CD8-positive, alpha-beta memory T cell (primary cell): ENCODE data around the gene TINAG. TPM values are rescaled to one million over a fixed set of nuclear protein-coding genes. Genes with fewer than 3 reads are reported as not detected.

Experiments
- CTCF ChIA-PET: fragments of 350-600 bp; sonication (Branson Sonifier 250); formaldehyde crosslinking; loops from one replicate; lab custom pipeline; 2021; ENCODE audit warnings: antibody characterized with exemption; lab: Charles Lee
- POLR2A ChIA-PET: fragments of 350-600 bp; sonication (Branson Sonifier 250); formaldehyde crosslinking; loops from one replicate; lab custom pipeline; 2021; ENCODE audit warnings: antibody characterized with exemption; lab: Charles Lee
- DNase-seq, 5 donors: peaks; one replicate each; pipeline versions ENCODE4 v3.0.0 to v3.0.0-alpha.2; 2020 to 2022; ENCODE audit warnings: mixed read lengths in 1 of 5
- H3K27ac ChIP-seq: one replicate; pipeline ENCODE4 v1.7.0; 2013; ENCODE audit warnings: low read depth, mild to moderate bottlenecking, low read length, moderate library complexity
- H3K27me3 ChIP-seq: 2 replicates; pipeline ENCODE4 v1.7.0; 2013; ENCODE audit warnings: low read length, mild to moderate bottlenecking; ENCODE audit not compliant: insufficient read depth, poor library complexity, severe bottlenecking
- H3K36me3 ChIP-seq: 2 replicates; pipeline ENCODE4 v1.7.0; 2013; ENCODE audit warnings: mild to moderate bottlenecking, low read length, moderate library complexity; ENCODE audit not compliant: insufficient read depth
- H3K4me1 ChIP-seq: 2 replicates; pipeline ENCODE4 v1.7.0; 2013; ENCODE audit warnings: mild to moderate bottlenecking, low read length, moderate library complexity; ENCODE audit not compliant: insufficient read depth
- H3K4me3 ChIP-seq: 2 replicates; pipeline ENCODE4 v1.7.0; 2013; ENCODE audit warnings: mild to moderate bottlenecking, low read length
- H3K9me3 ChIP-seq: 2 replicates; pipeline ENCODE4 v1.7.0; 2013; ENCODE audit warnings: mild to moderate bottlenecking, low read length
- H3K27ac Mint-ChIP-seq, 8 donors: one replicate each; pipeline ENCODE4 v1.8.0; 2020 to 2021; ENCODE audit warnings: mixed read lengths in 8 of 8, mild to moderate bottlenecking in 6 of 8, inconsistent platforms in 3 of 8, moderate library complexity in 3 of 8
- H3K27me3 Mint-ChIP-seq, 2 donors: one replicate each; pipeline ENCODE4 v1.8.0; 2020 to 2021; ENCODE audit warnings: mixed read lengths in 2 of 2, mild to moderate bottlenecking in 1 of 2, moderate library complexity in 1 of 2
- H3K36me3 Mint-ChIP-seq, 3 donors: one replicate each; pipeline ENCODE4 v1.8.0; 2020 to 2021; ENCODE audit warnings: mixed read lengths in 3 of 3, inconsistent platforms in 1 of 3, mild to moderate bottlenecking in 1 of 3
- H3K4me1 Mint-ChIP-seq, 3 donors: one replicate each; pipeline ENCODE4 v1.8.0; 2020 to 2021; ENCODE audit warnings: mixed read lengths in 3 of 3, inconsistent platforms in 1 of 3, mild to moderate bottlenecking in 1 of 3
- H3K4me3 Mint-ChIP-seq, 7 donors: one replicate each; pipeline ENCODE4 v1.8.0; 2020 to 2021; ENCODE audit warnings: mixed read lengths in 7 of 7, mild to moderate bottlenecking in 6 of 7, moderate library complexity in 4 of 7, inconsistent platforms in 2 of 7
- H3K9me3 Mint-ChIP-seq, 5 donors: one replicate each; pipeline ENCODE4 v1.8.0; 2020 to 2022; ENCODE audit warnings: mixed read lengths in 5 of 5, mild to moderate bottlenecking in 3 of 5, moderate library complexity in 2 of 5, inconsistent platforms in 1 of 5
- polyA plus RNA-seq: library from polyadenylated mRNA; unstranded; fragments of 300-500 nt; fragmentation: Illumina TruSeq; gene quantifications from one replicate; pipeline ENCODE4 v1.2.3, GENCODE V29; 2021
- total RNA-seq, 2 experiments: library from RNA; stranded (reverse); gene quantifications; one replicate each; pipeline ENCODE4 v1.2.3, GENCODE V29; 2021

Gene TINAG
- total and polyA plus RNA-seq, 3 experiments from 2014 or later: not detected

DNA sequence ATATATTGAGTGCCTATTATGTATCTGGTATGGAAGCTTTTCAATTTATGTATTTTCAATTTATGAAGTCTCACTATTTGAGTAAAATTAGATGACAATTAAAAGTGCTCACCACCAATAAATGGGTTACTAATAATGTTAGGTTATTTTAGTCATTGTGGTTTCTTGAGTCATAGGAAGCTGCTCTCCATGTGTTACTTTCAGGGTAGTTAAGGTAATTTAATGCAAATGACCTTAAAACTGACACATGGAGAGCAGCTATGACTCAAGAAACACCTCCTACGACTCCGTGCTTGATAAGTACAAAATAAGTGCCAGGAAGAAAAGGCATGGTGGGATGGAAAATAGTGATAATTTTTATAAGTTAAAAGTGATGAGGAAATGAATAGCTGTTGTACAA, 16.5 kb upstream of the TINAG start:
- no peak for DNase-seq
- H3K36me3 Mint-ChIP-seq: no peaks in the 10 kb centered on the region
- Histone ChIP-seq H3K9me3 (no peaks in the 10 kb centered on the region), H3K27me3 (no peaks in the 10 kb centered on the region), H3K4me3 (no peak overlapping the region), H3K36me3 (no peaks in the 10 kb centered on the region), H3K27ac (no peak overlapping the region), H3K4me1 (no peaks in the 10 kb centered on the region)
- no peaks in the 10 kb centered on the region for H3K27me3 Mint-ChIP-seq
- no peak overlapping the region for H3K27ac Mint-ChIP-seq
- ChIA-PET POLR2A (no interaction called here), CTCF (no interaction called here)
- H3K4me1 Mint-ChIP-seq: no peaks in the 10 kb centered on the region
- peaks cover 5 to 21% (median 13%) of the 10 kb centered on the region in 5 donors for H3K9me3 Mint-ChIP-seq
- H3K4me3 Mint-ChIP-seq: no peak overlapping the region

DNA sequence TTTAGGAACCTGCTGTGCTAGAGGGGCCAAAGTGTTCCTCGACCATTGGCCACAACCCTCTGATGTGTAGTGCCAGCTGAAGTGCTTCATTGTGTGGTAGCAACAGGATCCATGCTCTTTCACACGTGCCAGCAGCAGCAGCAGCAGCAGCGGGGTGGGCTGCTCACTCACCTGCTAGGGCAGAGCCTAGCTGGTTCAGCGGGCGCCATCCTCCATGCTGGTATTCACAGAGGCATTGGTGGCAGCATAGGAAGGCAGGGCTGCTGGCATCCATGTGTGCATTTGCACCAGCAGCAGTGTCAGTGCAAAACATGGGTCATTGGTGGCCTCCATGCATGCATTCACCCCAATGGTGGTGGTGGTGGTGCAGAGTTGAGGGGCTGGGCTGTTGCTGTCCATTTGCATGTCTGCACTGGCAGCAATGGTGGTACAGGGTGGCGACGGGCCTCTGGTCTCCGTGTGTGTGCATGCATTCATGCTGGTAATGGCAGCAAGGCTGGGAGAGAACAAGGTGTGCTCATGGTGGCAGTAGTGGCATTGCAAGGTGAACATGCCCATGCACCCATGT, 13.2 kb upstream of the TINAG start:
- H3K4me3 Mint-ChIP-seq: no peak overlapping the region
- Histone ChIP-seq H3K27me3 (no peaks in the 10 kb centered on the region), H3K9me3 (no peaks in the 10 kb centered on the region), H3K27ac (no peak overlapping the region), H3K4me3 (no peak overlapping the region), H3K36me3 (no peaks in the 10 kb centered on the region), H3K4me1 (no peaks in the 10 kb centered on the region)
- H3K27ac Mint-ChIP-seq: no peak overlapping the region
- no peaks in the 10 kb centered on the region for H3K36me3 Mint-ChIP-seq
- H3K27me3 Mint-ChIP-seq: no peaks in the 10 kb centered on the region
- ChIA-PET CTCF (no interaction called here), POLR2A (no interaction called here)
- DNase-seq: no peak
- H3K4me1 Mint-ChIP-seq: no peaks in the 10 kb centered on the region
- H3K9me3 Mint-ChIP-seq: peaks cover 3 to 24% (median 10%) of the 10 kb centered on the region in 5 donors

DNA sequence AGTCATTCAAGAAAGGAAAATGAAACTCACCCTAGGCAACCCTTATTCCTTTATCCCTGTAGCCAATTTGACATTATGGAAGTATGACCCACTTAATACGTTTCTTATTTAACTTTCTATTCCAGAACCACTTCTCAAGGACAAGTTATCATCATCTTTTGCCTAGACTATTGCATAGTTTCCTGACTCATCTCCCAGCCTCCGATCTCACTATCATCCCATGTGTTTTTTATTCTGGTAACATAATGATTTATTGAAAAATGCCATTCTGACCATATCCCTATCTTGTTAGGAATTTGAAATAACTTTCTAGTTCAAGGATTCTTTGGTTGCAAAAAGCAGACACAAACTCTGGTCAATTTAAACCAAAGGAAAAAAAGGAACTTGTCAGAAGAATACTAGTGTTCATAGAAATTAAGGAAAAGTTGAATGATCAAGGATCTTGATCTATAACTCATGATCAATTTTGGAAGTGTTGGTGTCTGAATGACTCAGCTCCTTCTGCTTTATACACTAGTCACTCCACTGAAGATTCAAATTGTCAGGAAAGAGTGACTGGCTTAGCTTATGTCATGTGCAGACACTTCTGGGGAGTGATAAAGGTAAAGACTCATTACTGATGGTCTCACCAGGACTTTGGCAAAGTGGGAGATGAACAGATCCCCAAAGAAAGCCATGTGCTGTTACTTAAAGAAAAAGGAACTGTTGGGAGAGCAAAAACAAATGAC, 8.5 kb upstream of the TINAG start:
- no peaks in the 10 kb centered on the region for H3K9me3 ChIP-seq

DNA sequence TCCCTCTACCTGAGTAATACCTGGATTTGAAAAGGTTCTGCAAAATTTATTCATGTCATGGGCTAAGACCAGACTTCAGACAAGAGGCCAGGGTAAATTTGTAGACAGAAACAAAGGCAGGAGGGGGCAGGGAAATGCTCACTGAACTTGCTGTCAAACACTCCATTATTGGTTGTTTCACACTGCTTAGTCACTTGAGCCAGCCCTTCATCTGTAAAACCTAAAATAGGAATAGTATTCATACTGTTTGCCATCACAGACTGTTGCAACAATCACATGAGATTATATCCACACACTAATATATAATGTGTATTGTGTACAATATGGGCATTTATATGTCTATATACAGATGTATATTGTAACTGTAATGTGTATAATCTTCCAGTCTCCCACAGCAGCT, 6.5 kb upstream of the TINAG start:
- Histone ChIP-seq H3K27ac (no peak overlapping the region), H3K27me3 (no peaks in the 10 kb centered on the region), H3K4me1 (no peaks in the 10 kb centered on the region), H3K36me3 (no peaks in the 10 kb centered on the region), H3K4me3 (no peak overlapping the region), H3K9me3 (no peaks in the 10 kb centered on the region)
- Mint-ChIP-seq H3K9me3 (peaks cover 0 to 15% (median 4%) of the 10 kb centered on the region in 5 donors), H3K36me3 (no peaks in the 10 kb centered on the region), H3K4me1 (no peaks in the 10 kb centered on the region), H3K27me3 (no peaks in the 10 kb centered on the region), H3K4me3 (no peak overlapping the region), H3K27ac (no peak overlapping the region)
- no peak for DNase-seq
- ChIA-PET POLR2A (no interaction called here), CTCF (no interaction called here)

More for the DNA sequence above, 8.5 kb upstream of the TINAG start:
- POLR2A ChIA-PET: no interaction called here
- H3K4me3 Mint-ChIP-seq: no peak overlapping the region
- H3K27ac Mint-ChIP-seq: no peak overlapping the region
- H3K4me1 Mint-ChIP-seq: no peaks in the 10 kb centered on the region
- Histone ChIP-seq H3K4me1 (no peaks in the 10 kb centered on the region), H3K4me3 (no peak overlapping the region), H3K27ac (no peak overlapping the region), H3K36me3 (no peaks in the 10 kb centered on the region), H3K27me3 (no peaks in the 10 kb centered on the region)
- DNase-seq: no peak
- no peaks in the 10 kb centered on the region for H3K36me3 Mint-ChIP-seq
- no peaks in the 10 kb centered on the region for H3K27me3 Mint-ChIP-seq
- CTCF ChIA-PET: no interaction called here
- peaks cover 0 to 21% (median 7%) of the 10 kb centered on the region in 5 donors for H3K9me3 Mint-ChIP-seq

DNA sequence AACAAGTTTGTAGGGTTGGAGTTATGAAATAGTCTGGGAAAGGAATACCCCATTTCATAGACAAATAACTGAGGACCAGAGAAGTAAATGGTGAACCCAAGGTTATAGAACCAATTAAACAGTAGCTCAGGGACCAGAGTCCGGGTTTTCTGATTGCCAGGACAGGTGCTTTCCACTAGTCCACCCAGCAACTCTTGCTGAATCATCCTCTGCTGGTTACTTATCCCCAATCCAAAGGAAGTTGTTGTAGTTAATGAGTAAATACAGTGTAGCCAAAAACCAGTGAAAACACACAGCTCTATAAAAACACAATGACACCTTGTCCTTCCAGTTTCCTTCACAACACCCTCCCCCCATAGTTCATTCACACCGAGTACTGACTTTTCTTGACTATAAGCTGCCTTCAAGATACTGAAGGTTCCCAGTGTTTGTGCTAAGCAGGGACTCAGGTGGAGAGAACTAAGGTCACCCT, 766 bp upstream of the TINAG start:
- H3K27me3 ChIP-seq: no peaks in the 10 kb centered on the region
- no peaks in the 10 kb centered on the region for H3K36me3 ChIP-seq
- H3K4me1 ChIP-seq: no peaks in the 10 kb centered on the region
- ChIA-PET POLR2A (no interaction called here), CTCF (no interaction called here)
- Mint-ChIP-seq H3K9me3 (peaks cover 0 to 19% (median 6%) of the 10 kb centered on the region in 5 donors), H3K27me3 (peaks cover 0 to 2% of the 10 kb centered on the region in 2 donors), H3K27ac (no peak overlapping the region), H3K36me3 (no peaks in the 10 kb centered on the region), H3K4me3 (no peak overlapping the region), H3K4me1 (no peaks in the 10 kb centered on the region)
- no peak overlapping the region for H3K27ac ChIP-seq
- DNase-seq: no peak
- H3K9me3 ChIP-seq: no peaks in the 10 kb centered on the region
- H3K4me3 ChIP-seq: no peak overlapping the region

DNA sequence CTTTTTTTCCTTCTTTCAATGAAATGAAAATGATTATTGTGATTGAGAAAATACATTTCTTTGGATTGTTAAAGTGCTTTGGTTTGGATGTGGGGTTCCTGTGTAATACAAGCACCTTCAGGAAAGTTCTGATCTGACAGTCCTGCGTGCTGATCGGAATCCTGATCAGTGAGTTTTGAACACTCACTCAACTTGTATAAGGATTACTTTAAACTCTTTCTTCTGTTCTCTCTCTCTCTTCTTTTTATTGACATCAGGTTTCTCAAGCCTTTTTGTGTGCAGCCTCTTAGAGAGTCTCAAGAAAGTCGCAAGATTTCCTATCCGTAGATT, 710 bp downstream of the TINAG start:
- no peaks in the 10 kb centered on the region for H3K36me3 Mint-ChIP-seq
- POLR2A ChIA-PET: no interaction called here
- H3K4me1 ChIP-seq: no peaks in the 10 kb centered on the region
- no peaks in the 10 kb centered on the region for H3K4me1 Mint-ChIP-seq
- no peak overlapping the region for H3K4me3 ChIP-seq
- no peak overlapping the region for H3K27ac ChIP-seq
- H3K36me3 ChIP-seq: no peaks in the 10 kb centered on the region
- no peak overlapping the region for H3K4me3 Mint-ChIP-seq
- H3K9me3 Mint-ChIP-seq: peaks cover 0 to 19% (median 6%) of the 10 kb centered on the region in 5 donors
- H3K27ac Mint-ChIP-seq: no peak overlapping the region
- no peaks in the 10 kb centered on the region for H3K9me3 ChIP-seq
- no peaks in the 10 kb centered on the region for H3K27me3 ChIP-seq
- DNase-seq: no peak
- H3K27me3 Mint-ChIP-seq: peaks cover 0 to 2% of the 10 kb centered on the region in 2 donors
- CTCF ChIA-PET: no interaction called here

DNA sequence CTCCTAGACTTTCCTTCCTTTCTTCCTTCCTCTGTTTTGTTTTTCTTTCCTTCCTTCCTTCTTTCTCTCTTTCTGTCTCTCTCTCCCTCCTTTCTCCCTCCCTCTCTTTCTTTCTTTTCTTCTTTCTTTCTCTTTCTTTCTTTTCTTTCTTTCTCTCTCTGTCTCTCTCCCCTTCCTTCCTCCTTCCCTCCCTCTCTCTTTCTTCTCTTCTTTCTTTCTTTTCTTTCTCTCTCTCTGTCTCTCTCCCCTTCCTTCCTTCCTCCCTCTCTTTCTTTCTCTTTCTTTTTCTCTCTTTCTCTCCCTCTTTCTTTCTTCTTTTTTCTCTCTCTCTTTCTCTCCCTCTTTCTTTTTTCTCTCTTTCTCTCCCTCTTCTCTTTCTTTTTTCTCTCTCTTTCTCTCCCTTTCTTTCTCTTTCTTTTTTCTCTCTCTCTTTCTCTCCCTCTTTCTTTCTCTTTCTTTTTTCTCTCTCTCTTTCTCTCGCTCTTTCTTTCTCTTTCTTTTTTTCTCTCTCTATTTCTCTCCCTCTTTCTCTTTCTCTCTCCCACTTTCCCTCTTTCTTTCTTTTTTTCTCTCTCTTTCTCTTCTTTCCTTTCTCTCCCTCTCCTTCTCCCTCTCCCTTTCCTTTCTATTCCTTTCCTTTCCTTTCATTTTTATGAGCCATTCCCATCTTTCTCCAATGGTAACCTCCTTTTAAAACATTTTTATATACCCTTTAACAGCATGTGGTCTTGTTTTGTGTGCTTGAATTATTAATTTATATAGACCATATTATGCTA, 2.3 kb downstream of the TINAG start:
- Histone ChIP-seq H3K4me3 (no peak overlapping the region), H3K4me1 (no peaks in the 10 kb centered on the region), H3K36me3 (no peaks in the 10 kb centered on the region), H3K27me3 (no peaks in the 10 kb centered on the region), H3K27ac (no peak overlapping the region), H3K9me3 (no peaks in the 10 kb centered on the region)
- ChIA-PET CTCF (no interaction called here), POLR2A (no interaction called here)
- DNase-seq: no peak
- Mint-ChIP-seq H3K9me3 (peaks cover 0 to 19% (median 6%) of the 10 kb centered on the region in 5 donors), H3K4me3 (no peak overlapping the region), H3K27me3 (peaks cover 0 to 2% of the 10 kb centered on the region in 2 donors), H3K27ac (no peak overlapping the region), H3K4me1 (no peaks in the 10 kb centered on the region), H3K36me3 (no peaks in the 10 kb centered on the region)

DNA sequence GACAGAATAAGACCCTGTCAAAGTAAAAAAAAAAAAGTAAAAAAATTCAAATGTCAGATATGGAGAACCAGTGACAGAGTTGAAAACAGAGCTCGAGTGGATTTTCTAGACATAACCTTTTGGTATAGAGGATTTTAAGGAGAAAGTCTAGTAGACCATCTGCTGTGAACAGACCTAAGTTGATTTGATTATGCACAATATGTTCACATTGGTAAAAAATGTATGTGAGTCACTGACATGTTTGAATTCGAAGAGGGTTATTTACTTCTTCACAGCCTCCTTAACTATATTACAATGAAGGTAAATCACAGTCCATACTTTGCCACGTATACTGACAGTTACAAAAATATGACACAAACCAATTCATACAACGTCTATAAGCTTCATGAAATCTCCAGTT, 7.4 kb downstream of the TINAG start:
- no peak overlapping the region for H3K4me3 Mint-ChIP-seq
- POLR2A ChIA-PET: no interaction called here

More for the DNA sequence above, 7.4 kb downstream of the TINAG start:
- no peaks in the 10 kb centered on the region for H3K36me3 ChIP-seq
- CTCF ChIA-PET: no interaction called here
- no peak overlapping the region for H3K27ac ChIP-seq
- no peaks in the 10 kb centered on the region for H3K27me3 ChIP-seq
- H3K9me3 ChIP-seq: no peaks in the 10 kb centered on the region
- Mint-ChIP-seq H3K4me1 (no peaks in the 10 kb centered on the region), H3K27me3 (no peaks in the 10 kb centered on the region), H3K36me3 (no peaks in the 10 kb centered on the region), H3K9me3 (peaks cover 0 to 10% (median 2%) of the 10 kb centered on the region in 5 donors), H3K27ac (no peak overlapping the region)
- no peak for DNase-seq
- H3K4me3 ChIP-seq: no peak overlapping the region
- no peaks in the 10 kb centered on the region for H3K4me1 ChIP-seq
